ENCODE measurements around the gene TBC1D30.
"Not testable (repeated sequence)": the region's sequence is repeated elsewhere in the genome, so short reads cannot be mapped to it uniquely, and the experiment has no call there.

TBC1D30 gene, protein sequence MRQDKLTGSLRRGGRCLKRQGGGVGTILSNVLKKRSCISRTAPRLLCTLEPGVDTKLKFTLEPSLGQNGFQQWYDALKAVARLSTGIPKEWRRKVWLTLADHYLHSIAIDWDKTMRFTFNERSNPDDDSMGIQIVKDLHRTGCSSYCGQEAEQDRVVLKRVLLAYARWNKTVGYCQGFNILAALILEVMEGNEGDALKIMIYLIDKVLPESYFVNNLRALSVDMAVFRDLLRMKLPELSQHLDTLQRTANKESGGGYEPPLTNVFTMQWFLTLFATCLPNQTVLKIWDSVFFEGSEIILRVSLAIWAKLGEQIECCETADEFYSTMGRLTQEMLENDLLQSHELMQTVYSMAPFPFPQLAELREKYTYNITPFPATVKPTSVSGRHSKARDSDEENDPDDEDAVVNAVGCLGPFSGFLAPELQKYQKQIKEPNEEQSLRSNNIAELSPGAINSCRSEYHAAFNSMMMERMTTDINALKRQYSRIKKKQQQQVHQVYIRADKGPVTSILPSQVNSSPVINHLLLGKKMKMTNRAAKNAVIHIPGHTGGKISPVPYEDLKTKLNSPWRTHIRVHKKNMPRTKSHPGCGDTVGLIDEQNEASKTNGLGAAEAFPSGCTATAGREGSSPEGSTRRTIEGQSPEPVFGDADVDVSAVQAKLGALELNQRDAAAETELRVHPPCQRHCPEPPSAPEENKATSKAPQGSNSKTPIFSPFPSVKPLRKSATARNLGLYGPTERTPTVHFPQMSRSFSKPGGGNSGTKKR

GRCh38 chr12:64824500-64825142, at the start of gene TBC1D30:
TSS of gene TBC1D30 (plus strand) at chr12:64824647. CDS start at chr12:64824880, 233 bp downstream.
- peak; percentile 74 for DNase-seq

GRCh38 chr12:64775147-64775736, 49.2 kb upstream of the TBC1D30 start:
- DNase-seq = not testable (repeated sequence)

DNA sequence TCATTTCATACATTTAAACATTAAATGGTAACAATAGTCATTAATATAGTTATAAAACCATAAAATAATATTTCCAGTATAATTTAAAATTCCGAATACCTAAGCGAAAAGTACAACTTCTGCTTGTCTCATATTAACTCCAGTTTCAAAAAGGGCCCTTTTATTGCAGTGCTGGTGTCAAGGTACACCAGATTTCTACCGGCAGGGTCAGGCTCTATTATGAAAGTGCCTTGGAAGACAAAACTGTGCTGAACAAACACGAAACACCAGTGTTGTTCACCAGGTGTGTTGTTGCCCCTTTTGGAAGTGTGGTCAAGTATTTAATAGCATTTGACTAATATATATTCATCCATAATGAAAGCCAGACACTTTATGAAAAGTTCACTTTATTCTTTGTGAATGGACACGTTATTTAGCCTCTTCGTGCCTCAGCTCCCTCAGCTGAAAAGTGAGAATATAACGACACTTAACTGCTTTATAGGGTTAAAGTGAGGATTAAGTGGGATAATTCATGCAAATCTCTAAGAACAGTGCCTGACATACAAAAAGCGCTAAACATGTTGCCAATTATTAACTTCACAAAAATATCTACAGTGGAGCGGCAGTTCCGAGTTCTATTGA, 45.0 kb upstream of the TBC1D30 start:
- DNase-seq = no peak

DNA sequence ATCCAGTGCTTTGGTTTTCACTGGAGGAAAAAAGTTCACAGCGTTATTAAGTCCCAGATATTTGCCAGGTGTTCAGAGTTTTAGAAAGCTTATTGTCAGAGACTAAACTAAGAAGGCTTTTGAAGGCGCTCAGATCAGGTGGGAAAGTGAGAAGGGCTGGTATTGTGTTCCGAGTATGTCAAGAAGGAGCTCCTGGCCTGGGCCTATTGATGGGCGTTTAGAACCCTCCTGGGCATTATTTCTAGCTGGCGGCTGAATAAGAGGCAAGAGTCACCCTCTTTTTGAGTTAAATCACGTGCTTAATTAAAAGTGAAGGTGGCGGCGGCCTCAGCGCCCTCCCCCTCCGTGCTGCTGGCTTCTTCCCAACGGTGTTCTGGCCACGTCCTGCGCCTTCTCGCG, 44.3 kb upstream of the TBC1D30 start:
- peak; percentile 82 for DNase-seq

DNA sequence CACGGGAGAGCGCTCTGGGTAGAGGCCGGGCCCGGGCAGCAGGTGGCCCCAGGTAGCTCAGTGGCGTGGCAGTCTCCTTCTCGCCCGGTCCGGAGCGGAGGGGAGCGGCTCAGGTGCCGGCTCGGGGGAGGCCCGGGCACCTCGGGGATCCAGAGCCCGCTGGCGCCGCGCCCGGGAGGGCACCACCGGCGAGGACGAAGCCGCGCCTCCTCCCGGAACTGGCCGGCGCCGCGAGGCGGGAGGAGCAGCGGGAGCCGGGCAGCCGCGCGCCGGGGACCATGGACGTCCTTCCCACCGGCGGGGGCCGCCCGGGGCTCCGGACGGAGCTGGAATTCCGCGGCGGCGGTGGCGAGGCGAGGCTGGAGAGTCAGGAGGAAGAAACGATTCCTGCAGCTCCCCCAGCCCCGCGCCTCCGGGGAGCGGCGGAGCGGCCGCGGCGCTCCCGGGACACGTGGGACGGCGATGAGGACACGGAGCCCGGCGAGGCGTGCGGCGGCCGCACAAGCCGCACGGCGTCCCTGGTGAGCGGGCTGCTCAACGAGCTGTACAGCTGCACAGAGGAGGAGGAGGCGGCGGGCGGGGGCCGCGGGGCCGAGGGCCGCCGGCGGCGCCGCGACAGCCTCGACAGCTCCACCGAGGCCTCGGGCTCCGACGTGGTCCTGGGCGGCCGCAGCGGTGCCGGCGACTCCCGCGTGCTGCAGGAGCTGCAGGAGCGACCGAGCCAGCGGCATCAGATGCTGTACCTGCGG, 43.7 kb upstream of the TBC1D30 start:
- no peak for DNase-seq

DNA sequence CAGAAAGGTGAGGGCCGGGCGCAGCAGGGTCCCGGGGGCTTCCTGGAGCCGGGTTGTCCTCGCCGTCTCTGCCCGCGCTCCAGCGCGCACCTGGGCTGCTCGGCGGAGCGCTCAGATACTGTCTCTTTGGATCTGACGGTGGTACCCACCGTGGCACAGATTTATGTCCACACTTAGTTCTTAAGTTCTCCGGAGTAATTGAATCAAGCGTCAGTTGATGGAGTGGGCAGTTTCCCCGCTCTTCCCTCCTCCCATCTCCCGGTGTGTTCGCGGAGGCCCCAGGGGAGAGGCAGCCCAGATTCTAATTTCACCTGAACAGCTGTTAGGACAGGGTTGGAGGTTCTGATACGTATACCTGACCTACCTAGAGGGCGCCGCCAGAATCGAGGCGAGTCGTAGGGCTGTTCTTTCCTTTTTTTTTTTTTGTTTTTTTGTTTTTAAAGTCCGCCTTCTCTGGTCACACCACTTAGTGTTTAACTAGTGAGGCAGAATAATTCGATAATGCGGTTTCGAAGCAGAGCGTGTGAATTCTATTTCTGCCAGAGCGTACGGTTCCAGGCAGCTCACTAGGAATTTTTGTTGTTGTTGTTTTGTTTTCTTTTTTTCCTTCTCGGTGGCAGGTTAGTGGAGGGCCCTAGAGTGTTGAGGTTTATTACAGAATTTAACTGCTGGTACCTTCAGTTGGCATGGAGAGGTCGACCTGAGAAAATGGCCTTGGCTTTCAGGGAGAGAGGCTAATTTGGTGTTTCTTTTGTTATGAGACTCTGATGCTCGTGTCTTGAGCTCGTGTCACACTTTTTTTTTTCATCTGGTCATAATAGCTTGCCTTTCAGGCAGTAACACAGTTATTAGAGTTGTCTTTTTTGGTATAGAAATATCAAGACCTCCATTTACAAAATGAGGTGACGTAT, 42.9 kb upstream of the TBC1D30 start:
- DNase-seq = peak; percentile 97

DNA sequence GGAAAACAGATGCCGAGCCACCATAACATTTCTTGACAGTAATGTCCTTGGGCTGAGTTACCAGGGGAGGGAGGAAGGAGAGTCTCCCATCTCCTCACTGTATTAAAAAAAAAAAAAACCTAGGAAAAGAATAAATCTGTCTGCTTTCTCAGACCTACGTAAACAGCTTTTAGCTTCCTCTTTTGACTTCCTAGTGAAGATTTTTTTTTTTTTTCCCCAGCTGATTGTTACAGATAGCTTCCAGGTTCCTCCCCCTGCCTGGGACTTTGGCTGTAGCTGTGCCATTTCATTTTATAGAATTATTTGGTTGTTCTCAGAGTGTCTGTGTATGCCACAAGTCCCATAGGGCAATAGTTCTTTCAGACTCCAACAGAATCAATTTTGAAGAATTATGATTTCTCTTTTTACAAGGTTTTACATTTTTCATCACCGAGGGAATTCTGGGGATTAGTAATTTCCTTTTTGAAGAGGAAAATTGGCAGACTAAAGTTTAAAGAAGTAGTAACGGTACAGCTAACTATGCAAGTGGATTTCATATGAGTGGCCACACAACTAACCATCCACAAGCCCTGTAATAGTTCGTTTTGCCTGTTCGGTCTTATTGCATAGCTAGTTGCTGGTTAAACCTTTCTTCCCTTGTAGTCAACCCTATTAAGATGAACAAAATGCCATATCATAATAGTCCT, 42.1 kb upstream of the TBC1D30 start:
- peak; percentile 86 for DNase-seq

- DNase-seq = no peak
These were observed 38.6 kb upstream of the TBC1D30 start for GRCh38 chr12:64785838-64786237.

- no peak for DNase-seq
These were observed 34.3 kb upstream of the TBC1D30 start for GRCh38 chr12:64790166-64790565.

GRCh38 chr12:64791036-64791435, 33.4 kb upstream of the TBC1D30 start:
- no peak for DNase-seq

GRCh38 chr12:64792128-64792527, 32.3 kb upstream of the TBC1D30 start:
- DNase-seq = no peak

DNA sequence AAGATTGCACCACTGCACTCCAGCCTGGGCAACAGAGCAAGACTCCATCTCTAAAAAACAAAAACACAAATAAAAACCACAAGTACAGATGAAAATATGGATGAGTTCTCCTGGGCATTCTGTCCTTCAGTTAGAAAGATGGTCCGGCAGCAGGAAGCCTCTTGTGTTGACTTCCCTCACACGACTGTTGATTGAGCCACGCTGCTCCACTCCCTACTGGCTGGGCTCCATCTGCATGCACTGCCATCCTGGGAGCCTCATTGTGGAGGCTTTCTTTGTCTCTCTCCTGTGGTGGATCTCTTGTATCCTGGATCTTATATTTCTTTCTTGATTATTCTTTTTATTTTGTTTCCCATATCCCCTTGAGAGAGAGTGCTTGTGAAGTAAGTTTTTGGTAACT, 30.8 kb upstream of the TBC1D30 start:
- DNase-seq = no peak

DNA sequence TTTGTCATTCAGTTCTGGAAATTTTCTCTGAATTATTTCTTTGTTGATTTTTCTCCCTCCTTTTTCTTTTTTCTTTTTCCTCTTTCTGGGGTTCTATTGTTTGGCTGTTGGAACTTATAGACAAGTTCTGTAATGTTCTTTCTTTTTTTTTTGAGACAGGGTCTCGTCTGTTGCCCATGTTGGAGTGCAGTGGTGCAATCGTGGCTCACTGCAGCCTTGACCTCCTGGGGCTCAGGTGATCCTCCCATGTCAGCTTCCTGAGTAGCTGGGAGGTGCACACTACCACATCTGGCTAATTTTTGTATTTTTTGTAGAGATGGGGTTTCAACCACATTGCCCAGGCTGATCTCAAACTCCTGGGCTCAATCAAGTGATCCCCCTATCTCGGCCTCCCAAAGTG, 30.1 kb upstream of the TBC1D30 start:
- no peak for DNase-seq

GRCh38 chr12:64796205-64796845, 28.1 kb upstream of the TBC1D30 start:
- peak; percentile 86 for DNase-seq

DNA sequence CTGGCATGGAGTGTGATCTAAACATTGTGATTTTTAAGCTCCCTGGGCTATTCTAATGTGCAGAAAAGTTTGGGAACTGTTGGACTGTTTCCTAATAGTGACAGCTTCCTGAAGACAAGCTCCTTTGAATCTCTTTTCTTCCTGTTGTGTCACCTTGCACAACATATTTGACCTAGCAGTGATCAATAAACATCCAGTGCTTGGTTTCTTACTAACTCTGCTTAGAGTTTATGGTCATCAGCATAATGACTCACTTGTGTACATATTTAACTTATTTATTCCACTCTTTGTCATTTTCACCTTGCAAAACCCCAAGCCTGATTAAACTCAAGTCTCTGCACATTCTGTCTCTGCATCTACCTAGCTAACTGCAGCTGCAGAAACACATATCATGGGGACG, 27.3 kb upstream of the TBC1D30 start:
- DNase-seq = no peak

GRCh38 chr12:64798165-64798564, 26.3 kb upstream of the TBC1D30 start:
- no peak for DNase-seq

DNA sequence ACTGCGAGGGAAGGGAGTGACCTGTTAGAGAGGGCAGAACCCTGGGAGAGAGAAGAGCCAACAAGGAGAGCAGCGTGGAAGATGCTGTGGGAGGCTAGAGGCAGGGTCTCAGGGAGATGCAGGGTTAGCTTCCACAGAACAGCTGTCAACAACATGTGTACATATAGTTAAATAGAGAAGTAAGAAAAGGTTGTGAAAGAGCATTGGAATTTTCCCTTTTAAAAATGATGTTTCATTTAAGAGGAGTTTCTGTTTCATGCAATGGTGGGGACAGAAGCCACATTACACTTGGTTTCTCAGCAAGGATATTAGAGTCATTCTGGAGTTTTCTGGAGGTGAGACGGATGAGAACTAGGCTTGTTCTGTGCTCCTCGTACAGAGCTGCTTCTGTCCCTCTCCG, 23.8 kb upstream of the TBC1D30 start:
- no peak for DNase-seq

GRCh38 chr12:64801381-64801780, 23.1 kb upstream of the TBC1D30 start:
- peak; percentile 44 for DNase-seq

DNA sequence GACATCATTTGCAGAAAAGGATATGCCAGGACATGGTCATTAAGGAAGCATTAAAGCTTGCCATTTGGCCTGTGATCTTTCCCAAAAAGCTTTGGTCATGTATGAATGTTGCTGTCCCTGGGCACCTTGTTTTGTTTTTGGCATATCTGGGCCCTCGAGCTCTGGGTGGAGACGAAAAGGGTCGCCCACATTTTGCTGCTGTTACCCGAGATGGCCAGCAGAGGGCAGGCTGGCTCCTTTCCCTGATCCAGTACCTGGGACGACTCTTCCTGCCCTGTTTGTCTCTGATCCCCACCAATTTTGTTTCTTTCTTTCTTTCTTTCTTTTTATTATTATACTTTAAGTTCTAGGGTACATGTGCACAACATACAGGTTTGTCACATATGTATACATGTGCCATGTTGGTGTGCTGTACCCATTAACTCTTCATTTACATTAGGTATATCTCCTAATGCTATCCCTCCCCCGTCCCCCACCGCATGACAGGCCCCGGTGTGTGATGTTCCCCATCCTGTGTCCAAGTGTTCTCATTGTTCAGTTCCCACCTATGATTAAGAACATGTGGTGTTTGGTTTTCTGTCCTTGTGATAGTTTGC, 22.2 kb upstream of the TBC1D30 start:
- peak; percentile 50 for DNase-seq

Measured in NCI-H2171 treated with DMSO at 0.1 percent for 48 hours (cell line).